VCaP (cell line): Measurements from ENCODE around the gene PPFIA2.

Experiments
- H3K27ac ChIP-seq: fragments of 450-650 bp; 2 replicates; pipeline ENCODE4 v1.5.1; 2017
- TF ChIP-seq, protein P1 (sequence below): fragments of 450-650 bp; conservative IDR thresholded peaks from 2 replicates; pipeline ENCODE4 v1.5.1; 2017; ENCODE audit warnings: mild to moderate bottlenecking, moderate library complexity

The PPFIA2 gene

DNA sequence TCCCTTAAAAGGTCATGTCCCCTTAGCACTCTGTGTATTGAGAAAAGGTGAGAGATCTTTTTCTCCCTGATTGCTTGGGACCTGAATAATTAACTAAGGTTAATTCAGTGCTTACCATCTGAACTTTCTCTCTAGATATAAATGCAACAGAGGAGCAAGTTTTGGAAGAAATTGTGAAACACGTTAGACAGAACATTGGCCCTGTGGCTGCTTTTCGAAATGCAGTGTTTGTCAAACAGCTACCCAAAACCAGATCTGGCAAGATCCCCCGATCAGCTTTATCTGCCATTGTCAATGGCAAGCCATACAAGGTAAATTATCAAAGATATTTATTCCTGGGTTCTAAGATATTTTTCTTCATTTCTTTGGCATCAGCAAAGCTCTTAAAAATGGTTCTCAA, 505.8 kb downstream of the PPFIA2 start:
- TF ChIP-seq, protein P1, sequence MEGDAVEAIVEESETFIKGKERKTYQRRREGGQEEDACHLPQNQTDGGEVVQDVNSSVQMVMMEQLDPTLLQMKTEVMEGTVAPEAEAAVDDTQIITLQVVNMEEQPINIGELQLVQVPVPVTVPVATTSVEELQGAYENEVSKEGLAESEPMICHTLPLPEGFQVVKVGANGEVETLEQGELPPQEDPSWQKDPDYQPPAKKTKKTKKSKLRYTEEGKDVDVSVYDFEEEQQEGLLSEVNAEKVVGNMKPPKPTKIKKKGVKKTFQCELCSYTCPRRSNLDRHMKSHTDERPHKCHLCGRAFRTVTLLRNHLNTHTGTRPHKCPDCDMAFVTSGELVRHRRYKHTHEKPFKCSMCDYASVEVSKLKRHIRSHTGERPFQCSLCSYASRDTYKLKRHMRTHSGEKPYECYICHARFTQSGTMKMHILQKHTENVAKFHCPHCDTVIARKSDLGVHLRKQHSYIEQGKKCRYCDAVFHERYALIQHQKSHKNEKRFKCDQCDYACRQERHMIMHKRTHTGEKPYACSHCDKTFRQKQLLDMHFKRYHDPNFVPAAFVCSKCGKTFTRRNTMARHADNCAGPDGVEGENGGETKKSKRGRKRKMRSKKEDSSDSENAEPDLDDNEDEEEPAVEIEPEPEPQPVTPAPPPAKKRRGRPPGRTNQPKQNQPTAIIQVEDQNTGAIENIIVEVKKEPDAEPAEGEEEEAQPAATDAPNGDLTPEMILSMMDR = no peak
- H3K27ac ChIP-seq = no peak overlapping the region

DNA sequence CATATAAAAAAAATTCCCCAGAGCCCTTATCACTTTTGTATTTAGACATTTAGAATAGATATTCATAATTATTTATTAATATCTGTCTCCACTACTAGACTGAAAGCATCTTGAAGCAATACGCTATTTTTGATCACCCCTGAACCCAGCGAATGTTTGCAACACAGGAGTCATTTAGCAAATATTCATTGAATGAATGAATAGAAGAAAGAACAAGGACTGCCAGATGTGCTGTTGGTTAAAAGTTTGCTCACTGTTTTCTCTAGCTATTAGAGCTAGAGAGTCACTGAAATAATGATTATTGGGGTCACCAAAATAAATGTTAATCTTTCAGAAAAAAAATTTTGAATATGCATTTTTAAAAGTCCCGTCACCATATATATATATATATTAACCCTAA, 506.9 kb downstream of the PPFIA2 start:
- H3K27ac ChIP-seq = no peak overlapping the region
- TF ChIP-seq, protein P1 = no peak

DNA sequence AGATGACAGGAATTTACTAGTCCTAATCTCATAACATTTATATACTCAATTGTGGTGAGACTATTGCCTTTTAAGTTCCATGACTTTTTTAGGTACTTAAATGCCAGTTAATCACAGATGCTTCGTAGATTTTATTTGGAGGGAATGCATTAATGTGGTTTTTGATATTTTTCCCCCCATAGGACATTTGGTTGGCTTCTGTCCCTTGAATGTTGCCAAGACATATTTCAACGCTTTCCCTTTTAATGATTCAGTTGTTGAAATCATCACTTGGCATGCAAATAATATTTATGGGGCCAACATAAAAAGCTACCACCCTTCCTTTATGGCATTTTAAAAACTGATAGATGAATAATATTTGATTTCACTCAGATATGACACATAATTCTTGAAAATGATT, 509.2 kb downstream of the PPFIA2 start:
- no peak overlapping the region for H3K27ac ChIP-seq
- TF ChIP-seq, protein P1 = no peak

DNA sequence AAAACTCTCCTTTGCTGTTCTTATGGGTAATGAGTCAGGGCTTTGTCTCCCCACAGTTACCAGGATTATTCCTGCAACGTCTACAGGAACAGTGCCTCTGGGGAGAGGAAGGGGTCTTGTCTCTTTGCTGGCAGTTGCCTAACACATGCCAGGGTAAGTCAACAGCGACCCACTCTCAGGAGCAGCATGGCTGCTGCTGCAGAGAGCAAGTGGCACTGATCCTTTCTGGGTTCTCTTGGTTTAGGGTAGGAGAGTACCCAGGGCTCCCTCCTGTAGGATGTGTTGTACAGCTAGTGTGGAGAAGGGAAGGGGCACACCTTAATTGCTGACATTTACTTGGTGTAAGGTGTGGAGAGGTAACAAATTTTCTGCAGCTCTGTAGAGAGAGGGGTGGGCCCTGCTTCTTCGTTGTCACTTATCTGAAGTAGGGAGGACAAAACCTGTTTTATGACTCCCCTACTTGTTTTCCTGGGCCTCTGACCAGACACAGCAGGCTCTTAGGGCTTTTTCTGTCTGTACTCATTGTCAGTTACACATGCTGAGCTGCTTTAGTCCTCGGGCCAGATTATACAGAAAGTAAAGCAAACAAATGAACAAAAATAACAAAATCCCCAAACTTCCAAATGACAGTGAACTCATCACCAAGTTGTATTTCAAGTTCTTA, 513.1 kb downstream of the PPFIA2 start:
- TF ChIP-seq, protein P1 = no peak
- H3K27ac ChIP-seq = peak overlapping the region; percentile 66

DNA sequence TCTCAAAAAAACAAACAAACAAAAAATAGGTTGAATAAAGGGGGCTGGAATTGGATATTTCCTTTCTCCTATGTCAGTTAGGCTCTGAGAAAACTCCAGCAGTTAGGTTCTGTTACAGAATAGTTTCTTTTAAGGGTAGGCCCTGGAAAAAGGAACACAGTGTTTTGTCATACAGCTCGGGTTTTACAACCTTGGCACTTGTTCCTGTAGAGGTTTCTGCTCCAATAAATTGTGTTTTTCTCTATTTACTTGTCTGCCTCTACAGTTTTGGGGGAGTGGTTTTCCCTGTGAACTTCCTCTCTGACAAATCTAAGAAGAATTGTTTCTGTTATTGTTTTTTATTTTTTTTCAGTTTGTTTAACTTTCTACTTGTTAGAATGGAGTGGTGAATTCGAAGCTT, 513.7 kb downstream of the PPFIA2 start:
- TF ChIP-seq, protein P1 = no peak
- peak overlapping the region; percentile 66 for H3K27ac ChIP-seq

DNA sequence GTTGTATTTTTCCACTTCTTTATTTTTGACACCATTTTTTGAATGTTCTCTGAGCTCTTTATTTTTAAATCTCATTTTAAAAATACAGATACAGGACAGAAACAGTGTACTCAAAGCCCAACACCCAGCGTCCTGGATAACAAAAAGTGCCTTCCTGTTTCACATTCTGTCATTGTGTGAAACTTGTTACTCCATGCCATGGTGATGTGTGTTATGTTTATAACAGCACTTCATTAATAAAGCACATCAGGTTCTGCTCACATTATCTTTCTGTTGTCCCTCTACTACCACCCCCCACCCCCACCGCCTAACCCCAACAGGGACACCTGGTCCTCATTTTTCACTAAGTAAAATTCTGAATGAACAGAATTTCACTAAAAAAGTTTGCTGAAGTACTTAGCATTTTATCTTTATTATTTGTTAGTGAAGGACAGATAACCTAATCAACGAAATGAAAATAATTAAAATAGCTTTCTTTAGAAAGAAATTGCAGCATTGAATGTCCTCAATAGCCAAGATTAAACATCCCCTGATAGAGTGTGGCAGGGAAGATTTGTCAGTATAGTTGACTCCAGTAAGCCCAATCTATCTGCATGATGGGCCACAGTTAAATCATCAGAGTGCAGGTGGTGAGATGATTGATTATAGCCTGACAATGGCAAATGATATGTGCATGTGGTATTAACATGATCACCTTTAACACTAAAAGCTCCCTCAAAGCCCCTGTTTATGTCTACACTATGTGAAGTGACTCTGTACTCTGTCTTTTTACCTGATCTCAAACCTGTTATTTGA, 527.4 kb downstream of the PPFIA2 start:
- H3K27ac ChIP-seq = no peak overlapping the region
- TF ChIP-seq, protein P1 = no peak

DNA sequence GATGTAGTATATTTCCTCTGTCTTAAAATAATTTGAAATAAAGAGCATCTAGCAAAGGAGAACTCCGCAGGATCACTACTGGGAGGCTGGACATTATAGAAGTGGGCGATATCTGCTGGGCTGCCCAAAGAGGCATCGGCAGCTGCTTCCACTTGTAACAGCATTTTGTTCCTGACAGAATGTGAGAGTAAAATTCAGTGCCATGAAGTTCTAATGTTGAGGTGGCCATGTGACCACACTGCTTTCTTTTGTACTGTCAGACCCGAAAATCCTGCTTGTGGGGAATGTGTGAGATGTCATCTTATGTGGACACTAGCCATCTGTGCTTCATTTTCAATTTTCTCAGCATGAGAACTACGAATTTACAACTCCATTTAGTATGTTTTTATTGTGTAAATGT, 529.4 kb downstream of the PPFIA2 start:
- TF ChIP-seq, protein P1 = no peak
- H3K27ac ChIP-seq = peak overlapping the region; percentile 37
